8988T (cell line): ENCODE results near the gene SPOUT1.
"Not testable (repeated sequence)": the region's sequence is repeated elsewhere in the genome, so short reads cannot be mapped to it uniquely, and the experiment has no call there.

ENCODE experiments used
- DNase-seq: peaks from one replicate; pipeline ENCODE4 v3.0.0; 2011

SPOUT1 gene, protein sequence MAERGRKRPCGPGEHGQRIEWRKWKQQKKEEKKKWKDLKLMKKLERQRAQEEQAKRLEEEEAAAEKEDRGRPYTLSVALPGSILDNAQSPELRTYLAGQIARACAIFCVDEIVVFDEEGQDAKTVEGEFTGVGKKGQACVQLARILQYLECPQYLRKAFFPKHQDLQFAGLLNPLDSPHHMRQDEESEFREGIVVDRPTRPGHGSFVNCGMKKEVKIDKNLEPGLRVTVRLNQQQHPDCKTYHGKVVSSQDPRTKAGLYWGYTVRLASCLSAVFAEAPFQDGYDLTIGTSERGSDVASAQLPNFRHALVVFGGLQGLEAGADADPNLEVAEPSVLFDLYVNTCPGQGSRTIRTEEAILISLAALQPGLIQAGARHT

DNA sequence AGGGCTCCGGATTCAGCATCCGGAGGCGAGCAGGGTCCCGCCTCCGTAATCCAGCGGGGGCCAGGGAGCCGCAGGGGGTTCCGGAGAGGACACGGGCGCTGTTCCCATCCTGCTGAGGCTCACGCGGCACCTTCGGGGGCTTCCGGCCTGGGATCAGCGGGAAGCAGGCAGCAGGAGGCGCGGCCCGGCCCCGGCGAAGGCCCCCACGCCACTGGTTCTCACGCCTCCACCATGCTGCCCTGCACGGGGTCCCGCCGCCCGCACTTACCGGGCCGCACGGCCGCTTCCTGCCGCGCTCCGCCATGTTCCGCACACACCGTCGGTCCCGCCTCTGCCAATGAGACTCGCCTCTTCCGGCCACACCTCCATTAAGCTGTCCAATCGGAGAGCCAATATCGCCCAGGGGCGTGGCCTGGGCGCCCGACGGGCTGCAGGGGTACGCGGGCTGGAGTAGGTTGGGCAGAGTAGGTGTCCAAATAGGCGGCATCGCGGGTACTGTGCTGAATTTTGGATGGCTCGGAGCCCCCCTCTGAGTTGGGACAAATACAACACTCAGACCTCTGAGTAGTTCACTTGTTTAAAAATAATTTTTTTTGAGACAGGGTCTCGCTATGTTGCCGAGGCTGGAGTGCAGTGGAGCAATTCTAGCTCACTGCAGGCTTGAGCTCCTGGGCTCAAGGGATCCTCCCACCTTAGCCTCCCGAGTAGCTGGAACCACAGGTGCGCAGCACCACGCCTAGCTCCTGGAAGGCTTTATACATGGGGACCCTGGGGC is at the start of gene SPOUT1:
TSS of gene SPOUT1 (minus strand) at position 318 of the 775 bp plus-strand sequence. CDS start at position 304, 14 bp downstream.
- peak; percentile 94 for DNase-seq

DNA sequence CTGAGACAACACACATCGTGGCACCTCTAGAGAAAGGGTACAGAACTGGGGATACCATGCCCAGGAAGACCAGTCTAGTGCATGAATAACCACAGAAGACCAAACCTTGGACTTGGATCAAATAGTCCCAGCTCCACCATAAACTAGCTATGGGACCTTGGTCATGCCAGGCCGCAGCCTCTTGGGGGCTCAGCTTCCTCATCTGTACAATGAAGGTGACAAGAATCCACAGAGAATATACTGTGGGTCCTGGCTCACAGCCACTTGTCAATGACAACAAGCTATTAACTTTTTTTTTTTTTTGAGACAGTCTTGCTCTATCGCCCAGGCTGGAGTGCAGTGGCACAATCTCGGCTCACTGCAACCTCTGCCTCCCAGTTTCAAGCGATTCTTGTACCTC is 48.3 kb upstream of the SPOUT1 start:
- no peak for DNase-seq

DNA sequence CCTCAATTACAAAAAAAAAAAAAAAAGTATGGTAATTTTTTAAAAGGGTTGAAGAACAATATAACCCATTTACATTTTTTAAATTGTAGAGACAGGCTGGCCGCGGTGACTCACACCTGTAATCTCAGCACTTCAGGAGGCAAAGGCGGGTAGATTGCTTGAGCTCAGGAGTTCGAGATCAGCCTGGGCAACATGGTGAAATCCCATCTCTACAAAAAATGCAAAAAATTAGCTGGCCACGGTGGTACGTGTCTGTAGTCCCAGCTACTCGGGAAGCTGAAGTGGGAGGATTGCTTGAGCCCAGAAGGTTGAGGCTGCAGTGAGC is 41.3 kb upstream of the SPOUT1 start:
- DNase-seq: not testable (repeated sequence)

DNA sequence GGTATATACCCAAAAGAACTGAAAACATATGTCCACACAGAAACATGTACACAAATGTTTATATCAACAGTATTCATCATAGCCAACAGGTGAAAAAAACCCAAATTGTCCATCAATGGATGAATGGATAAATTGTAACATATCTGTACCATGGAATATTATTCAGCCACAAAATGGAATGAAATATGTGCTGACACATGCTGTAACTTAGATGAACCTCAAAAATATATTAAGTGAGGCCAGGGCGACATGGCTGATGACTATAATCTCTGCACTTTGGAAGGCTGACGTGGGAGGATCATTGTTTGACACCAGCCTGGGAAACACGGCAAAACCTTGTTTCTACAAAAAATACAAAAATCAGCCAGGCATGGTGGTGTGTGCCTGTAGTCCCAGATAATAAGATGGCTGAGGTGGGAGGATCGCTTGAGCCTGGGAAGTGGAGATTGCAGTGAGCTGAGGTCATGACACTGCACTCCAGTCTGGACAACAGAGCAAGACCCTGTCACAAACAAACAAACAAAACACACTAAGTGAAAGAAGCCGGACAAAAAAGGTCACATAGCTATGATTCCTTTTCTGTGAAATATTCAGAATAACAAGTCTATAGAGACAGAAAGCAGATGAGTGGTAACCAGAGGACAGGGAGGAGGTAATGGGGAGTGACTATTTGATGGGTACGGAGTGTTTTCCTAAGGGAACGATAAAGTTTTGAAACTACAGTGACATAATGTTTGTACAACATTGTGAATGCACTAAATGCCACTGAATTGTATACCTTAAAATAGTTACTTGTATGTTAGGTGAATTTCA is 40.7 kb upstream of the SPOUT1 start:
- DNase-seq: no peak

DNA sequence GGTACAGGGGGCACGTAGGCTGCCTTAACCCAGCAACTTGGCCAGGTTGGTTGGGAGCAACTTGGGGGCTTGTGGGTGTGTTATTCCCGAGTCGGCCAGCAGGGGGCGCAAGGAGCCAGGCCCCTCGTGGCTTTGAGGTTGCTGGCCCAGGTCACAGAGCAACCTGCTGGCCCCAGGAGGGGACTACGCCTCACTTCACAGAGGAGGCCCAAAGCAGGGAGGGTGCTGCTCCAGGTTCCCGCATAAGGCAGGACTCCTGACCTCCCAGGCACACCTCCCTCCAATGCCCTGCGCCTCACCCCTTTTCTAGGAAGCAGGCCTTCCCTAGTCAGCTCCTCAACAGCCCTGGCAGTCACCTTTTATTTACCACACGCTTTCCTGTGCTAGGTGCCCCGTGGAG is 34.1 kb upstream of the SPOUT1 start:
- DNase-seq: no peak

DNA sequence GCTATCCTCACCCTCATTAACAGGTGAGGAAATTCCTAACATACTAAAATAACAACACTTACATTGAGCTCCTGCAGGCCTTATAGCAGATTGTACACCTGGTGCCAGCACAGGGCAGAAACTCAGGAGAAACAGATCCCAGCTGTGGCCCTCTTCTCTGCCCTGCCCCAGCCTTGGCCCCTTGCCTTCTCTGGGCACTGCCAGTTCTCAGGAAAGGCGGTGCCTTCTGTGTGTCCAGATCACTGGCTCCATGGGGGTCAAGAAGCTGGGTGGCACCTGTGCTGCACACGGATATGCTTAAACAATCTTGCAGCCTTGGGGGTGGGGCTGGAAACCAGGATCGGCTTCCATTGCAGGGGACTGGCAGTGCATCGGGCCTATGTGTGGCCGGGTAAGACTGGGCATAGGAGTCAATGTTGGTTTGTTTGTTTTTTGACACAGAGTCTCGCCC is 32.8 kb upstream of the SPOUT1 start:
- no peak for DNase-seq

DNA sequence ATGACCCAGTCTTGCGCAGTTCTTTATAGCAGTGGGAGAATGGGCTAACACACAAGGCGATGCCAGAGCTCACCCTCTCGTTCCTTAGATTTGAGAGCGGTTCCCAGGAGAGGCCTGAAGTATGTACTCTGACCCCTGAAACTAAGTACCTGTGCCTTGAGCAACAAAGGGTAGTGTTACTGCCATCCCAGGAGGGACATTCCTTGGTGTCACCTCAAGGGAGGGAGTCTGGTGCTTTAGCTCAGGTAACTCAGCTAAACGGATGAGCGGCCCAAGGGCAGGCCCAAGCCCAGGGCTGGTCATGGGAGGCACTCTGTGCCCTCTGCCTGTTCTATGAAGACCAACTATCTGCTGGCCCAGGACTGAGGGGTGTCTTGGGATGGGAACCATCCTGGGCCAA is 31.9 kb upstream of the SPOUT1 start:
- DNase-seq: no peak

DNA sequence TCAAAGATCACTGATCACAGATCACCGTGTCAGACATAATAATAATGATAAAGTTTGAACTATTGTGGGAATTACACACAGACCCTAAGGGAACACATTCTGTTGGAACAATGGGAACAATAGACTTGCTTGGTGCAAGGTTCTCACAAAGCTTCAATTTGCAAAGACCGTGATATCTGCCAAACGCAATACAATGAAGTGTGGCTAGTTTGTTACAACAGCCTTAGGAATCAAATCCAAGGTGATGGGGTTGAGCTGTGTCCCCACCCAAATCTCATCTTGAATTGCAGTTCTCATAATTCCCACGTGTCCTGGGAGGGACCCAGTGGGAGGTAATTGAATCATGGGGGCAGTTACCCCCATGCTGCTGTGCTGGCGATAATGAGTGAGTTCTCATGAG is 31.3 kb upstream of the SPOUT1 start:
- no peak for DNase-seq

DNA sequence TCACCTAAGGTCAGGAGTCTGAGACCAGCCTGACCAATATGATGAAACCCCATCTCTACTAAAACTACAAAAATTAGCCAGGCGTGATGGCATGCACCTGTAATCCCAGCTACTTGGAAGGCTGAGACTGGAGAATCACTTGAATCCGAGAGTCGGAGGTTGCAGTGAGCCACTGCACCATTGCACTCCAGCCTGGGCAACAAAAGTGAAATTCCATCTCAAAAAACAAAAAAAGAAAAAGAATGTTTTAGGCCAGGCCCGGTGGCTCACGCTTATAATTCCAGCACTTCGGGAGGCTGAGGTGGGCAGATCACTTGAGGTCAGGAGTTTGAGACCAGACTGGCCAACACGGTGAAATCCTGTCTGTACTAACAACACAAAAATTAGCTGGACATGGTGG is 28.9 kb upstream of the SPOUT1 start:
- not testable (repeated sequence) for DNase-seq

DNA sequence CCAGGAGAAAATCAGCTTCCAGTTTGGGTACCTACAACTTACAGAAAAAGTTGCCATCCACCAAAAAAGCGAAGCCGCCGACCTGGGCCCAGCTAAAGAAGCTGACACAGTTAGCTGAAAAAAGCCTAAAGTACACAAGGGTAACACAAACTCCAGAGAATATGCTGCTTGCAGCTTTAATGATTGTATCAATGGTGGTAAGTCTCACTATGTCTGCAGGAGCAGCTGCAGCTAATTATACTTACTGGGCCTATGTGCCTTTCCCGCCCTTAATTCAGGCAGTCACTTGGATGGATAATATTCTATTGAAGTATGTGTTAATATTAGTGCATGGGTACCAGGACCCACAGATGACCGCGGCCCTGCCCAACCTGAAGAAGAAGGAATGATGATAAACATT is 24.9 kb upstream of the SPOUT1 start:
- not testable (repeated sequence) for DNase-seq

DNA sequence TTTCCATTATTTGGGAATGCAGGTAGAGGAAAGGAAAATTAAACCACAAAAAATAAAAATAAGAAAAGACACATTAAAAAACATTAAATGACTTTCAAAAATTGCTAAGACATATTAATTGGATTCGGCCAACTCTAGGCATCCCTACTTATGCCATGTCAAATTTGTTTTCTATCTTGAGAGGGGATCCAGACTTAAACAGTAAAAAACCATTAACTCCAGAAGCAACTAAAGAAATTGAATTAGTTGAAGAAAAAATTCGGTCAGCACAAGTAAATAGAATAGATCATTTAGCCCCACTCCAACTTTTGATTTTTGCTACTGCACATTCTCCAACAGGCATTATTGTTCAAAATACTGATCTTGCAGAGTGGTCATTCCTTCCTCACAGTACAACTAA is 23.1 kb upstream of the SPOUT1 start:
- DNase-seq: not testable (repeated sequence)

DNA sequence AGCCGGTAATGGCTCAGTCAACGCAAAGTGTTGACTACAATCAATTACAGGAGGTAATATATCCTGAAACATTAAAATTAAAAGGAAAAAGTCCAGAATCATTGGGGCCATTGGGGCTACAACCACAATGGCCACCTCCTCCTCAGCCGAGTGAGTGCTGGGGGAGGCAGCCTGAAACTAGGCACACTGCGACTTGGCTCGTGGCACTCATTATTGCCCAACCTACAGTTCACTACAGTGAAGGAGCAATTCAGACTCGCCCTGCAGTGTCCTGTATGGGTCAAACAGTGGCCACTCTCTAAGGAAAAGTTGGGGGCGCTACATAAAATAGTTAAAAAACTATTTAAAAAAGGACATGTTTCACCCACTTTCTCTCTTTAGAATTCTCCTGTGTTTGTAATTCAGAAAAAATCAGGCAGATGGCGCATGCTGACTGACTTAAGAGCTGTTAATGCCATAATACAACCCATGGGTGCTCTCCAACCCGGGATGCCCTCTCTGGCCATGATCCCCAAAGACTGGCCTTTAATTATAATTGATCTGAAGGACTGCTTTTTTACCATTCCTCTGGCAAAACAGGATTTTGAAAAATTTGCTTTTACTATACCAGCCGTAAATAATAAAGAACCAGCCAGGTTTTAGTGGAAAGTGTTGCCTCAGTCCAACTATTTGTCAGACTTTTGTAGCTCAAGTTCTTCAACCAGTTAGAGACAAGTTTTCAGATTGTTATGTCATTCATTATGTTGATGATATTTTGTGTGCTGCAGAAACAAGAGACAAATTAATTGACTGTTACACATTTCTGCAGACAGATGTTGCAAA is 22.4 kb upstream of the SPOUT1 start:
- DNase-seq: not testable (repeated sequence)

DNA sequence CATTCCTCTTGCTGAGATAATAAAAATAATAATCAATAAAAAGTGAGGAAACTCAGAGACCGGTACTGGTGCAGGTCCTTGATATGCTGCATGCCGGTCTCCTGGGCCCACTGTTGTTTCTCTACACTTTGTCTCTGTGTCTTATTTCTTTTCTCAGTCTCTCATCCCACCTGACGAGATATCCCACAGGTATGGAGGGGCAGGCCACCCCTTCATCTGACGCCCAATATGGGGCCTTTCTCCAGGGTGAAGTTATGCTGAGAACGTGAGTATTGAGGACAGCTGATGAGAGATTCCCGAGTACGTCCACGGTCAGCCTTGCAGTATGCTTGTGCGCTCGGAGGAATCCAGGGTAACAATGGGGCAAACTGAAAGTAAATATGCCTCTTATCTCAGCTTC is 21.4 kb upstream of the SPOUT1 start:
- not testable (repeated sequence) for DNase-seq

DNA sequence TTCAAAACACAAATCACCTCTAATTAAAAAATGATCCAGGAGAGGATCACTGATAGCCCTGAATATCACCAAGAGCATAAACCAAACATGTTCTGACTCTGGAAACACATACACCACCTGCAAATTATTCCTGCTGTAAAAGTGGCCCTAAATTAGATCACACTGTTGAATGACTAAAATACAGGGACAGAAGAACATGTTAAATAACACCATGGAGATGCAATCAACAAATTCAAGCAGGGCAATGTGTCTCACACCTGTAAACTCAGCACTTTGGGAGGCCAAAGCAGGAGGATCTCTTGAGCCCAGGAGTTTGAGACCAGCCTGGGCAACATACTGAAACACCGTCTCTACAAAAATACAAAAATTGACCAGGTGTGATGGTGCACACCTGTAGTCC is 18.2 kb upstream of the SPOUT1 start:
- DNase-seq: no peak

DNA sequence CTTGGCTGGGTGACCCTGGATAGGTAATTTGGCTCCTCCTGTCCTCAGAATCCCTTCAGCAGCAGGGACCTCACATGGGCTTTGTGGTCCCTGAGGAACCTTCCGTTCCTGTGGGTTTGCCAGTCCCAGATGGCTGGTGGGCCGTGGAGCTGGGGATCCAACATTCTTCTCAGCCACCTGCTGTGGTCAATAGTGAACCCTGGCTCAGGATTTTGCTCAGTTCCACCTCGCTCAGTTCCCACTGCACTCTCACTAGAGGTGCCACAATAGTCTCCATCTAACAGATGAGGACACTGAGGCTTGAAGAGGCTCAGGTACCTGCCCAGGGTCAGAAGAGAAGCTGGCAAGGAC is 17.1 kb upstream of the SPOUT1 start:
- no peak for DNase-seq

DNA sequence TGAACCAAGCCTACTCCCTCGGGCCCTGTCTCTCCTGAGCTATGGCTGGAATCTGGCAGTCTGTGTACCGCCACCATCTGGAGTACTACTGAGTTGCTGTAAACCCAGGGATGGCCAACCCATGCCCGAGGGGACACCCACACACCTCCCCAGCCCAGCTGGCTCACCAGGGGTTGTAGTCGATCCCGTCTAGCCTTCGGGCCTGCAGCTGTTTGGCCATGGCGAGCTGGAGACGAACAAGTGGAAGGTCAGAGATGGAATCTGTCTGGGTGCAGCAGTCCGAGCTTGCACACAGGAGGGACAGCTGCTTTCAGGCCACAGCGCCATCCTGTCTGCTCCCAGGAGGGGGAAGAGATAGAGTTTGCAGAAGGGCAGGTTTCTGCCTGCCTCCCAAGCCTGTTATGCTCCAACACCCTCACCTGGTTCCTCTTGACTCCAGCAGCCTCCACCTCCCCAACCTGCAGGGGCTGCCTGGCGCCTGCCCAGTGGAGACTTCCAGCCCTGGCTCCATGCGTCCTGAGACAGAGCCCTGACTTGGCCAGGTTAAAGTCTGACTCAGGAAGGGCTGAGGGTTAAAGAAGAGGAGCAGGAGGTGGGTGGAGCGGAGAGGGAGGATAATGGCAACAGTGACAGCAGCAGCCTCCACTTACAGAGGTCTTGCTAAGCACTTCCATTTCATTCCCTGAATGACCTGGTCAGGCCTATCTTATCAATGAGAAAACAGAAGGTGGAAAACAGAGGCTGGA is 15.8 kb upstream of the SPOUT1 start:
- peak; percentile 67 for DNase-seq

DNA sequence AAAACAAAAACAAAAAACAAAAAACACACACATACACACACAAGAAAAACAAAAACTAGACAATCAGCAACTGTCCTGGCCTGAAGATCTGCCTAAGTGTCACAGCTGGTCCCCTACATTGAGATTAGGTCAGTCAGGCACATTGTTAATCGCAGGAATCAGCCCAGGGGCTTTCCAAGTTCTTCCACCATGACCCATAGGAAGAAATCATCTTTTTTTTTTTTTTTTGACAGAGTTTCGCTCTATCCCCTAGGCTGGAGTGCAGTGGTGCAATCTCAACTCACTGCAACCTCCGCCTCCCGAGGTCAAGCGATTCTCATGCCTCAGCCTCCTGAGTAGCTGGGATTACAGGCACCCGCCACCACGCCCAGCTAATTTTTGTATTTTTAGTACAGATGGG is 13.6 kb upstream of the SPOUT1 start:
- DNase-seq: not testable (repeated sequence)

DNA sequence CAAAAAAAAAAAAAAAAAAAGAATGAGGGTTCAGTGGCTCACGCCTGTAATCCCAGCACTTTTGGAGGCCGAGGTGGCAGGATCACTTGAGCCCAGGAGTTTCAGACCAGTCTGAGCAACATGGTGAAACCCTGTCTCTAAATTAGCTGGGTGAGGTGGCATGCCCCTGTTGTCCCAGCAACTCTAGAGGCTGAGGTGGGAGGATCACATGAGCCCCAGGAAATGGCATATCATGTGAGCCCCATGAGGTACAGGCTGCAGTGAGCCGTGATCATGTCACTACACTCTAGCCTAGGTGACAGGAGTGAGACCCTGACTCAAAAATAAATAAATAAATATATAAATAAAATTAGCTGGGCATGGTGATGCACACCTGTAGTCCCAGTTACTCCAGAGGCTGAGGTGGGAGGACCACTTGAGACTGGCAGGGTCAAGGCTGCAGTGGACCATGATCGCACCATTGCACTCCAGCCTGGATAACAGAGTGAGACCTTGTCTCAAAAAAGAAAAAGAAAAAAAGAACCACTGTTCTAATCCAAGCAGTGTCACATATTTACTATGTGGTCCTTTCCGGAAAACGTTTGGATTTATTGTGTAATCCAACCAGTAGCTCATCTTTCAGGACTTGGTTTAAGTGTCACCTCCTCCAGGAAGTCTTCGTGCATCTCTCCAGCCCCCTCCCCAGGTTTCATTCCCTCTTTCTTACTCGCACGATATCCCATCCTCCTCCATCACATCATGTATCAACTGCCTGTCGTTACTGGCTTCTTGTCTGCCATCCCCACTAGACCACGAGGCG is 12.3 kb upstream of the SPOUT1 start:
- DNase-seq: no peak

DNA sequence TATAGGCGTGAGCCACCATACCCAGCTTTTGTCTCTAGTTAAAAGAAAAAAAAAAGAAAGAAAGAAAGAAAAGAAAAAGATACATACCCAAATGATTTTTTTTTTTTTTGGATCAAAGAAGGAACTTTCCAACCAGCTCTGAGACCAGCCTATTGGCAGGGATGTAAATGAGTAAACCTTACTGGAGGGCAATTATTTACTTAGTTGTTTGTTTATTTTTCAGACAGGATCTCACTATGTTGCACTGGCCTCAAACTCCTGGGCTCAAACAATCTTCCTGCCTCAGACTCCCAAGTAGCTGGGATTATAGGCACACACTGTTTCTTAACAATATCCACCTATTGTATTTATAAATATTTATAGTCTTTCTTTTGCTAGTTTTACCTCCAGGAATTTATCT is 10.9 kb upstream of the SPOUT1 start:
- no peak for DNase-seq

DNA sequence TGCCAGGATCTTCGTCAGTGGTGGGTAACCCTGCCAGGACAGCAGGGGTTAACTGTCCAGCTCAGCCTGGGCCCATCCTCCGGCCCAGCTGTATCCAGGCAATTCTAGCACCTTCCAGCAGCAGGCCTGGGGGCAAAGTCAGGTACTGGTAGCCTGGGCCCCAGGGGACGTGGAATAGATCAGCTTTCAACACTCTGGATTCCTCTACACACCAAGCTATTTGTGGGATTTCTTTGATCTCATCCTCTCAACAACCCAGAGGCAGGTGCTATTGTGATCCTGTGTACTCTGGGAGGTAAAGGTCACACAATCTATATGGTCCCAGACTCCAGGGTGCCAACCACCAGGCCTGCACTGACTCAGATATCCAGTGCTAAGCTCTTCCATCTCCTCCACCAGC is 8.7 kb upstream of the SPOUT1 start:
- no peak for DNase-seq

DNA sequence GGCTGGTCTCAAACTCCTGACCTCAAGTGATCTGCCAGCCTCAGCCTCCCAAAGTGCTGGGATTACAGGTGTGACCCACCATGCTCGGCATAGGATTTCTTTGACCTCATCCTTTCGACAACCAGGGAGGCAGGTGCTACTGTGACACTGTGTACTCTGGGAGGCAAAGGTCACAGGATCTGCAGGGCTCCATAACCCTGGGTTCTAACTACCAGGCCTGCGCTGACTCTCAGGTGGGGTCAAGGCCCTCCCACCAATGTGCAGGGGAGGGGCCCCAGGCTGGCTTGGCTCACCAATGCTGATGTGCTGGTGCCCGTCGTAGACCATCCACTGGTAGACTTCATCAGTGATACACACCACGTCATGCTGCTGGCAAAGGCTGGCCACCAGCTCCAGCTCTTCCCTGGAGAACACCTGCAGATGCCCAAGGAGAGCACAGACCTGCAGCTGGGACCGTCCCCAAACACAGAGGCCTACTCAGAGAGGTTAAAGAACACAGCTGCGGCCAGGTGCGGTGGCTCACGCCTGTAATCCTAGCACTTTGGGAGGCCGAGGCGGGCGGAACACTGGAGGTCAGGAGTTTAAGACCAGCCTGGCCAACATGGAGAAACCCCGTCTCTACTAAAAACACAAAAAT is 7.0 kb upstream of the SPOUT1 start:
- DNase-seq: no peak
